ENCODE measurements around the gene ZNF157.

DNA sequence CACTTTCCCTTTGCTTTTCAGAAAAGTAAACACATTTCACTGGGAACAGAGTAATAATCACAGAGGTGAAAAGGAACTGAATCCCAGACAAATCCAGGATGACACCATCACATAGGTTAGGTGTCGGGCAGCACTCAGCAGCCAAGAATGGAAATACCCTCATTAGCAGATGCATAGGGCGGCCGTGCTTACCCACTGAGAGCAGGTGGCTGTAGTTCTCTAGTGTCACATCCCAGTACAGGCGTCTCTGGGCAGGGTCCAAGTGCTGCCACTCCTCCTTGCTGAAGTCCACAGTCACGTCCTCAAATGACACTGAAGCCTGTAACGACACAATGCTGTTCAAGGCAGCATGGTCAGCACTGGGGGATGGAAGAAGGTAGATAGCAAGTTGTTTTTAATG lies 85.7 kb downstream of the ZNF157 start:
- TF ChIP-seq EGR1 (IDR thresholded peaks at IDR 0.05; ENCODE audit: borderline replicate concordance in 1 of 2, low read depth in 2 of 2, low read length in 2 of 2) (no peak), NRF1 (conservative IDR thresholded peaks at IDR 0.05; ENCODE audit: low read depth, low read length) (no peak), POLR2A (IDR thresholded peaks at IDR 0.05; ENCODE audit: low read depth, low read length) (no peak), KDM1A (IDR thresholded peaks at IDR 0.05; ENCODE audit: borderline replicate concordance) (no peak), SUZ12 (IDR thresholded peaks at IDR 0.05; ENCODE audit: unreplicated experiment) (no peak), SRF (IDR thresholded peaks at IDR 0.05; ENCODE audit: low read depth in 2 of 2, low read length in 2 of 2) (no peak), BHLHE40 (IDR thresholded peaks at IDR 0.05; ENCODE audit: borderline replicate concordance in 1 of 2, low read depth in 2 of 2, low read length in 1 of 2) (no peak), ZNF274 (IDR thresholded peaks at IDR 0.05; ENCODE audit: insufficient read depth, insufficient read length) (no peak)
- TF ChIP-seq, protein P1, sequence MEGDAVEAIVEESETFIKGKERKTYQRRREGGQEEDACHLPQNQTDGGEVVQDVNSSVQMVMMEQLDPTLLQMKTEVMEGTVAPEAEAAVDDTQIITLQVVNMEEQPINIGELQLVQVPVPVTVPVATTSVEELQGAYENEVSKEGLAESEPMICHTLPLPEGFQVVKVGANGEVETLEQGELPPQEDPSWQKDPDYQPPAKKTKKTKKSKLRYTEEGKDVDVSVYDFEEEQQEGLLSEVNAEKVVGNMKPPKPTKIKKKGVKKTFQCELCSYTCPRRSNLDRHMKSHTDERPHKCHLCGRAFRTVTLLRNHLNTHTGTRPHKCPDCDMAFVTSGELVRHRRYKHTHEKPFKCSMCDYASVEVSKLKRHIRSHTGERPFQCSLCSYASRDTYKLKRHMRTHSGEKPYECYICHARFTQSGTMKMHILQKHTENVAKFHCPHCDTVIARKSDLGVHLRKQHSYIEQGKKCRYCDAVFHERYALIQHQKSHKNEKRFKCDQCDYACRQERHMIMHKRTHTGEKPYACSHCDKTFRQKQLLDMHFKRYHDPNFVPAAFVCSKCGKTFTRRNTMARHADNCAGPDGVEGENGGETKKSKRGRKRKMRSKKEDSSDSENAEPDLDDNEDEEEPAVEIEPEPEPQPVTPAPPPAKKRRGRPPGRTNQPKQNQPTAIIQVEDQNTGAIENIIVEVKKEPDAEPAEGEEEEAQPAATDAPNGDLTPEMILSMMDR (IDR thresholded peaks at IDR 0.05 in 2 of 3, conservative IDR thresholded peaks at IDR 0.05 in 1 of 3; ENCODE audit: control insufficient read depth in 2 of 3, extremely low read depth in 1 of 3, insufficient read depth in 1 of 3, low read depth in 3 of 3, low read length in 3 of 3) = no peak
- TF ChIP-seq, protein P2, sequence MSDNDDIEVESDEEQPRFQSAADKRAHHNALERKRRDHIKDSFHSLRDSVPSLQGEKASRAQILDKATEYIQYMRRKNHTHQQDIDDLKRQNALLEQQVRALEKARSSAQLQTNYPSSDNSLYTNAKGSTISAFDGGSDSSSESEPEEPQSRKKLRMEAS (IDR thresholded peaks at IDR 0.05; ENCODE audit: low read depth, low read length) = no peak
- TF ChIP-seq, protein P3, sequence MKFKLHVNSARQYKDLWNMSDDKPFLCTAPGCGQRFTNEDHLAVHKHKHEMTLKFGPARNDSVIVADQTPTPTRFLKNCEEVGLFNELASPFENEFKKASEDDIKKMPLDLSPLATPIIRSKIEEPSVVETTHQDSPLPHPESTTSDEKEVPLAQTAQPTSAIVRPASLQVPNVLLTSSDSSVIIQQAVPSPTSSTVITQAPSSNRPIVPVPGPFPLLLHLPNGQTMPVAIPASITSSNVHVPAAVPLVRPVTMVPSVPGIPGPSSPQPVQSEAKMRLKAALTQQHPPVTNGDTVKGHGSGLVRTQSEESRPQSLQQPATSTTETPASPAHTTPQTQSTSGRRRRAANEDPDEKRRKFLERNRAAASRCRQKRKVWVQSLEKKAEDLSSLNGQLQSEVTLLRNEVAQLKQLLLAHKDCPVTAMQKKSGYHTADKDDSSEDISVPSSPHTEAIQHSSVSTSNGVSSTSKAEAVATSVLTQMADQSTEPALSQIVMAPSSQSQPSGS (IDR thresholded peaks at IDR 0.05; ENCODE audit: low read length) = no peak
